RCC 7860 (cell line): Measurements from ENCODE around the gene OR4C15.

Experiments
- DNase-seq: peaks from one replicate; pipeline ENCODE4 v3.0.0-alpha.2; 2015; ENCODE audit warnings: low spot score
- FAIRE-seq: peaks from 2 replicates; lab custom pipeline; 2012; peaks lifted over from hg19 to GRCh38; lab: Jason Lieb, UNC

The OR4C15 gene

DNA sequence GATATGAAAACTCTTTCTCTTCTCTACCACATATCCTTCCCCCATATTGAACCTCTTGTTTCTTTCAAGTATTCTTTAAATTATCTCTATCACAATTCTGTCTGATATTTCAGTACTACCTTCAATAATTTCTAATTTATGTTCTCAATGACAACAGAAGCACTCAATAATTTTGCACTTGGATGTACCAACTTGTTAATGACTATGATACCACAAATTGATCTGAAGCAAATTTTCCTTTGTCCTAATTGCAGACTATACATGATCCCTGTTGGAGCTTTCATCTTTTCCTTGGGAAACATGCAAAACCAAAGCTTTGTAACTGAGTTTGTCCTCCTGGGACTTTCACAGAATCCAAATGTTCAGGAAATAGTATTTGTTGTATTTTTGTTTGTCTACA lies at the start of gene OR4C15:
TSS of gene OR4C15 (plus strand) at position 301 of the 400 bp plus-strand sequence. CDS start at position 301, 0 bp downstream.
- no peak for FAIRE-seq
- DNase-seq, result no peak

DNA sequence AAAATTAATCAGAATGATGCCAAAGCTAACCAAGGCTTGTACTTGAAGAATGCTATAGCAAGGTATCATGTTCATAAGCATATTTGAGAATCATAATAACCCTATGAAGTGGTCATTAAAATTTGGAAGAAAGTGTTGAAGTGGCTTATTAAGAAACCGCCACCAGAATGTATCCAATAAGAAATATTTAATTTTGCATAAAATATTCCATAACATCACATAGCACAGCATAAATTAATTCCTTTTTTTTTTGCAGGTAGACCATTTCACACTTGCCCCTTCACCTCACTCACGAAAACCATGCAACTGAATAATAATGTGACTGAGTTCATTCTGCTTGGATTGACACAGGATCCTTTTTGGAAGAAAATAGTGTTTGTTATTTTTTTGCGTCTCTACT lies 17.6 kb downstream of the OR4C15 start, which contains the start of gene OR4C16:
TSS of gene OR4C16 (plus strand) at position 301 of the 400 bp plus-strand sequence. CDS start at position 301, 0 bp downstream.
- FAIRE-seq (no peak), DNase-seq (no peak)

DNA sequence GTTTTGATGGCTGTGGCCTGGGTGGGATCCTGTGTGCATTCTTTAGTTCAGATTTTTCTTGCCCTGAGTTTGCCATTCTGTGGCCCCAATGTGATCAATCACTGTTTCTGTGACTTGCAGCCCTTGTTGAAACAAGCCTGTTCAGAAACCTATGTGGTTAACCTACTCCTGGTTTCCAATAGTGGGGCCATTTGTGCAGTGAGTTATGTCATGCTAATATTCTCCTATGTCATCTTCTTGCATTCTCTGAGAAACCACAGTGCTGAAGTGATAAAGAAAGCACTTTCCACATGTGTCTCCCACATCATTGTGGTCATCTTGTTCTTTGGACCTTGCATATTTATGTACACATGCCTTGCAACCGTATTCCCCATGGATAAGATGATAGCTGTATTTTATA lies 18.3 kb downstream of the OR4C15 start:
- no peak for FAIRE-seq
- no peak for DNase-seq
